Lung (tissue), 12 donors: ENCODE measurements around the gene ECHDC1. TPM values are rescaled to one million over a fixed set of nuclear protein-coding genes. Genes with fewer than 3 reads are reported as not detected.

Experiments used
- ATAC-seq: fragments of 200-7000 bp; cut with Tn5 transposase; one replicate; pipeline ENCODE4 v1.9.1; 2020; ENCODE audit warnings: moderate number of reproducible peaks; ENCODE audit not compliant: insufficient read depth, low FRiP score
- DNase-seq, 3 donors: peaks; one replicate each; pipeline ENCODE4 v3.0.0-alpha.2; 2013 to 2017
- H3K27ac ChIP-seq, 2 donors: one replicate each; pipeline ENCODE4 v1.5.1; 2013; ENCODE audit warnings: mild to moderate bottlenecking in 2 of 2, moderate library complexity in 2 of 2, control low read depth in 1 of 2, inconsistent platforms in 1 of 2, low read depth in 1 of 2, low read length in 1 of 2
- H3K27me3 ChIP-seq, 3 donors: one replicate each; pipeline ENCODE4 v1.5.1; 2013; ENCODE audit warnings: low read length in 2 of 3; ENCODE audit not compliant: control insufficient read depth in 3 of 3, insufficient read depth in 3 of 3
- H3K36me3 ChIP-seq, 4 donors: one replicate each; pipeline ENCODE4 v1.5.1; 2013; ENCODE audit warnings: low read length in 4 of 4, mild to moderate bottlenecking in 1 of 4, moderate library complexity in 1 of 4; ENCODE audit not compliant: control insufficient read depth in 4 of 4, insufficient read depth in 4 of 4
- H3K4me1 ChIP-seq, 5 donors: one replicate each; pipeline ENCODE4 v1.5.1; 2013; ENCODE audit warnings: low read length in 5 of 5, mild to moderate bottlenecking in 2 of 5, moderate library complexity in 1 of 5; ENCODE audit not compliant: control insufficient read depth in 5 of 5, insufficient read depth in 5 of 5
- H3K4me3 ChIP-seq: one replicate; pipeline ENCODE4 v1.5.1; 2013; ENCODE audit warnings: mild to moderate bottlenecking, control low read depth, moderate library complexity
- H3K9ac ChIP-seq, 2 donors: one replicate each; pipeline ENCODE4 v1.5.1; 2013; ENCODE audit warnings: low read length in 2 of 2, control low read depth in 1 of 2; ENCODE audit not compliant: insufficient read depth in 1 of 2
- H3K9me3 ChIP-seq, 4 donors: one replicate each; pipeline ENCODE4 v1.5.1; 2013; ENCODE audit warnings: low read length in 3 of 4, mild to moderate bottlenecking in 1 of 4, moderate library complexity in 1 of 4; ENCODE audit not compliant: control insufficient read depth in 4 of 4, insufficient read depth in 3 of 4
- CTCF ChIP-seq: IDR thresholded peaks from 2 replicates; pipeline ENCODE4 v1.5.1; 2012; ENCODE audit warnings: mild to moderate bottlenecking; ENCODE audit errors: control extremely low read depth, extremely low read depth
- whole genome bisulfite sequencing, 2 donors: extraction: QIAGEN DNeasy Blood & Tissue Kit; methylation state at CpG; one replicate each; pipeline ENCODE4 v1.1.7; 2013; 5-methylcytosine and 5-hydroxymethylcytosine counted together
- polyA plus RNA-seq, 2 donors: library from polyadenylated mRNA; stranded (reverse); fragments of 200-250 nt; gene quantifications; one replicate each; pipeline ENCODE4 v1.2.1, GENCODE V29; 2013
- total RNA-seq, 2 donors: library from RNA; depleted of rRNA in 1 of 2; stranded (reverse); fragments of >200 nt in 1 of 2; gene quantifications; one replicate each; pipeline ENCODE4 v1.2.1, GENCODE V29; 2014 to 2021
- donor health status: control.
- donor health status: control.
- donor health status: Bipolar disorder and iron deficiency.
- donor health status: healthy.
- donor health status: DM: yes; HTN: yes; CAD: no.

Gene ECHDC1
- total and polyA plus RNA-seq, 4 donors = 56.5 to 119 (median 81.4) TPM

- H3K4me1 ChIP-seq = peaks cover 0 to 10% (median 0%) of the 10 kb centered on the region in 5 donors
- no peak overlapping the region for H3K4me3 ChIP-seq
- H3K27me3 ChIP-seq = no peaks in the 10 kb centered on the region
- no peak overlapping the region for H3K9ac ChIP-seq
- no peak overlapping the region for H3K27ac ChIP-seq
- DNase-seq = no peak
- TF ChIP-seq CTCF = no peak
- peaks cover 10 to 59% (median 18%) of the 10 kb centered on the region in 4 donors for H3K36me3 ChIP-seq
- no peaks in the 10 kb centered on the region for H3K9me3 ChIP-seq
- ATAC-seq = no peak
Measured at GRCh38 chr6:127288705-127289104, 54.7 kb downstream of the ECHDC1 start.

- Histone ChIP-seq H3K4me1 (peaks cover 0 to 3% (median 0%) of the 10 kb centered on the region in 5 donors), H3K36me3 (peaks cover 7 to 46% (median 19%) of the 10 kb centered on the region in 4 donors), H3K9me3 (no peaks in the 10 kb centered on the region), H3K9ac (no peak overlapping the region), H3K4me3 (no peak overlapping the region), H3K27me3 (no peaks in the 10 kb centered on the region), H3K27ac (no peak overlapping the region)
- ATAC-seq (no peak), DNase-seq (no peak)
- TF ChIP-seq CTCF = no peak
- WGBS, 2 donors = 93 to 100% methylated on average over 1 of the region's 1 CpG
Measured at GRCh38 chr6:127282184-127282583, 61.2 kb downstream of the ECHDC1 start.

- H3K36me3 ChIP-seq = peaks cover 1 to 30% (median 11%) of the 10 kb centered on the region in 4 donors
- ATAC-seq = no peak
- no peak for DNase-seq
- peaks cover 0 to 16% (median 0%) of the 10 kb centered on the region in 5 donors for H3K4me1 ChIP-seq
- H3K9ac ChIP-seq = no peak overlapping the region
- TF ChIP-seq CTCF = no peak
- no peak overlapping the region for H3K27ac ChIP-seq
- no peaks in the 10 kb centered on the region for H3K9me3 ChIP-seq
- 21 to 38% methylated on average over 1 of the region's 1 CpG for WGBS, 2 donors
- H3K4me3 ChIP-seq = no peak overlapping the region
- no peaks in the 10 kb centered on the region for H3K27me3 ChIP-seq
Measured at GRCh38 chr6:127279815-127280214, 63.6 kb downstream of the ECHDC1 start.
